Measurements from ENCODE around the gene RSBN1L.
"Not testable (repeated sequence)": the region's sequence is repeated elsewhere in the genome, so short reads cannot be mapped to it uniquely, and the experiment has no call there.

RSBN1L gene

GRCh38 chr7:77778535-77778934, 82.3 kb downstream of the RSBN1L start:
- no peak for FAIRE-seq

- no peak for FAIRE-seq
Observed at GRCh38 chr7:77782383-77782782, 86.1 kb downstream of the RSBN1L start.

- no peak for FAIRE-seq
Observed at GRCh38 chr7:77783111-77783510, 86.9 kb downstream of the RSBN1L start.

DNA sequence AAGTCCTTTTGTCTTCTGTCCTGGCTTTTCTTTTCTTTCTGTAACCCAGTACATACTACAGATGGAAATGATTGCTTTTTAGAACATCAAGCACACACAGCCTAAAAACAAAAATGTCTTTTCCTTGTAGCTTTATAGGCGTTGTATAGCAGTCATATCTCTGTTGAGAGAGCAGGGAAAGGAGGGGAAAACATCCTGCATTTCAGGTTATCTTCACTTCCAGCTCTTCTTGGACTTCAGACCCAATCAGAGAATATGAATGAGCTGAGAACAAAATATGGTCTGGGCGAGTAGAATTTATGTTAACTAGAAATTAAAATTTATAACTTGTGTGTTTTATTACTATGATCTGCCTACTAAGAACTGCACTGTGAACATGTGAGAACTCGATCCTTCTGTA, 87.3 kb downstream of the RSBN1L start:
- FAIRE-seq: no peak

GRCh38 chr7:77784426-77784825, 88.2 kb downstream of the RSBN1L start:
- FAIRE-seq: not testable (repeated sequence)

- no peak for FAIRE-seq
Observed at GRCh38 chr7:77786018-77786417, 89.8 kb downstream of the RSBN1L start.

- FAIRE-seq: no peak
Observed at GRCh38 chr7:77786741-77787140, 90.5 kb downstream of the RSBN1L start.

DNA sequence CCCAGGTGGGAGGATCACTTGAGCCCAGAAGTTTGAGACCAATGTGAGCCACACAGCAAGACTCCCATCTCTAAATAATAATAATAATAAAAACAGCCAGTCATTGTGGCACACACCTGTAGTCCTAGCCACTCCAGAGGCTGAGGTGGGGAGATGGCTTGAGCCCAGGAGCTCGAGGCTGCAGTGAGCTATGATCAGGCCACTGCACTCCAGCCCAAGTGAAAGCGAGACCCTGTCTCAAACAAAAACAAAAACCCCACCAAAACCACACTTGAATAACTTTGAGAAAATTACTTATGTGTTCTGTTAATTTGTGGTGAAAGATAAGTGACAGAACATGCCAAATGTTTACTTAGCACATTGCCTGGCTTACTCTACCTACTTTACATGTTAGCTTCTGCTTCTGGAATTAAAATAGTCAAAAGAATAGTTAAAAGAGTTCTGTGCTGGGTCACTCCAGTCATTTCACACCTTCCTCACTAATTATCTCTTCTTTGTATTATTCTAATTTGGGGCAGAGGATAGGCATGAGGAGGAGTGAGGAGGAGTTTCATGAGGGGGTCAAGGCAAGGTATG, 92.2 kb downstream of the RSBN1L start:
- no peak for FAIRE-seq

DNA sequence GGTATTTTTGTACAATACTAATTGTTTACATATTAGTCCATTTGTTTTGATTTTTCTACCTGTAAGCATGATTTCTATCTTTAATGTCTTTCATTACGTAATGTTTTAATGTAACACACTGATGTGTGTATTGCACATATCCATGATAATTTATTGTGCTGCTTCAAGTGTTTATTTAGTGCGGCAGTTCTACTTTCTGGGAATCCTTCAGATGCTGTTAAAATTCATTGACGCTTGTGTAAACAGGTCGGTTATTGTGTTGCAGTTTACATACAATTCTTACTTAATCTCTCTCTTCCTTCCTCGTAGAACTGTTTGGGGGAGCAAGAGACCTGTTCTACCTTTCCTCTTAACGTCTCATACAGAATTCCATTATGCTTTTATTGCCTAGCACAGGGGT, 95.1 kb downstream of the RSBN1L start:
- FAIRE-seq: no peak

DNA sequence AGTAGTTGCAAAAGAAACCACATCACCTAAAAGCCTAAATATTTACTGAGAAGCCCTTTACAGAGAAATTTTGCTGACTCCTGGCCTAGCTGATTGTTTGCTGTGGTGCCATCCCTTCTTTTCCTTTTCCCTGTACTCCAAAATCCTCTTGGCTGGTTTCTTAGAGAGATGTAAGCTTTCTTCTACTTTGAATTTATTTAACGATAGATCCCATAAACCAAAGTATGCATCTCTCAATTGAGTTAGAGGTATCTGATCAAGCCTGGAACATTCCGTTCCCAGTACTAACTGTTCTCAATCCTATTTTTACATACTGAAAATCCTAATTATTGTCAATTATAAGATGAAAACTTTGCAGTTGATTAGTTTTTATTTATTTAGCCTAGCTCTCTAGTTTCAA, 95.7 kb downstream of the RSBN1L start:
- no peak for FAIRE-seq

DNA sequence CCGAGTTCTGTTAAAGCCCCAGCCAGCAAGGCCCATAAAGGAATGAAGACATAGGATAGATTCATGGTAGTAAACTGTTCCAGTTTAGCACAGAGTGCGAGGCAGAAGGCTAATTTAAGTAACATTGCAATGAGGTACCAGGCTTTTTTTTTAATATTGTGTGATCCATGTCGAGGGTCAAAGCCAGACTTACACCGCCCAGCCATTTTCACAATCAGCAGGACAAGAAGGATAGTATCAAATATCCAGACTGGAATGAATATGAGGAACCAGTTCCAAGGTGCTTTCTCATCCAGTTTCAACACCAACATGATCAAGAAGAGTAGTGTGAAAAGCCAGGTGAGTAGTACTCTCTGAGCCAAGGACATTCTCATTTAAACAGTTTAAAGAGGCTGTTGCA, 97.7 kb downstream of the RSBN1L start:
- no peak for FAIRE-seq

GRCh38 chr7:77796109-77796508, 99.8 kb downstream of the RSBN1L start:
- no peak for FAIRE-seq

DNA sequence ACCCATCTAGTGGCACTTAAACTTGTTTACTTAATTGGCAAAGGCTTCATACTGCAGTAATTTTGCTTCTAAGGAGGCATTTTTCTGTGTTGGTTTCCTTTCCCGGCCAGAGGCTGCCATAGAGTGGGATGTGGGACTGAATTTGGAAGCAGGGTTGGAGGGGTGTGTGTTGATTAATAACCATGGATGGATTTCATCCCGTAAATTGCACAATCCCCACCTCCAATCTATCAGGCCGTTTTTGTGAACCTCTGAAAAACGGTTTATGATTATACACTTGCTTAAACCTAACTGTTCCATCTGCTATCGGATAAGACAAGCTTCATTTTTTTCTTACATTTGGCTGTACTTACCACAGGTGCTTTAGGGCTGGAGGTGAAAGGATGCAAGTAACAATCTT, 100.7 kb downstream of the RSBN1L start:
- FAIRE-seq: no peak

DNA sequence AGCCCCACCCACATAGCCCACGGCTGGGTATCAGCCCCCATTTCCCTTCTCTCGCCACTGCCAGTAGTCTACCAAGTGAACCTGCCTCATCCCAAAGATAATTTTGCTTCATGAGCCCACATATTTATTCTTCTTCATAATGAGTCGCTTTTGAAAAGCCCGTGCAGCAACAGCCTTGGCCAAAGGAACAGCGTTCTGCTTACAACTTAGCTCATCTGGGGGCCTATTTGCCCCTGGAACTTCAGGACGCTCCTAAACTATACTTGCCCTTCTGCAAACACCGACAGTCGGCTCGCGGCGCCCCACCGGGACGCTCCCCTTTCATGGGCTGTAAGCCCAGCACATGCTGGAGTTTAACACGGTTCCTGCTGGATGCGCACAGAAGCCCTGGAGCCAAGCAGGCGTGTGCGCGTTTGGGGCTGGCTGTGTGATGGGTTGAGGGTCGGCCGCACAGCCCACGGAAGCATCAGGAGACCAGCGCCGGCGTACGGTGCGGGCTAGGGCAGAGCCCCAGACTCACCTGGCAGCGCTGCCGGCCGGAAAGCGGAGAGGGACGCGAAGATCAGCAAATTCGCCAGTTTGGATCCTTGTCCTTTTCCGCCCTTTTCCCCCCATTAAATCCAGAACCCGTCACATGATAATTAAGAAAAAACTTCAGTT, 101.6 kb downstream of the RSBN1L start:
- no peak for FAIRE-seq

DNA sequence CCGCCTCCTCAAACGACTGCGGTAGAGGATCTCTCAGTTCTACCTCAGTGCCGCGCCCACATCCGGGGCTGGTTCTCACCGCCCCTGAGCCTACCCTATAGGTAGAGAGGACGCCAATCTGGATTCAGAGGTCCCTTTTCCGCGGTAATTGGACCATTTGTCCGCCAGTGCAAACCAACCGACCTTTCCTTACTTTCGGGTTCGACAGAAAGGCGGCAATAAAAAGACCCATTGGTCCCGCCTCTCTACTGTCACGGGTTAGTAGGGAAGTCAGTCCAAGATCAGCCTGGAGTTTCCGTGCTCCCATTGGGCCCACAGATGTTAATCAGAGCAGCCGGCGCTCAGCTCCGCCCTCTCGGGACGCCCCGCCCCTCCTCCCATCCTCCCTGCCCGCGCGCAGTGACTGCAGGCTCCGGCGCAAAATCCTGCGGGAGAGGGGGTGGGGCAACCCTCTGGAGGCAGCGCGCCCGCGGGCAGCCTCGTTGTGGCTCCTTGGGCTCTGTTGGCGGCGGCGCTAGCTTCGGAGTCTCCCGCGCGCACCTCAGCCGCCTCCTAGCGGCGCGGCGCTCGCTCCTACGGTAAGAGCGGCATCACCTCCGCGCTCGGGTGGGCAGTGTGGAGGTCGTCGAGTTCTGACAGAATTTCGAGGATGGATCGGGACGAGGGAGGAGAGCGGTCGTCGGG, 102.3 kb downstream of the RSBN1L start, which contains the start of the genes PHTF2 and TMEM60:
Gene PHTF2 (plus strand): TSS at position 380 of the 684 bp plus-strand sequence.
Gene TMEM60 (minus strand): TSS at position 41 of the 684 bp plus-strand sequence. CDS start 4,061 bp downstream, outside the sequence.
- peak; percentile 95 for FAIRE-seq

DNA sequence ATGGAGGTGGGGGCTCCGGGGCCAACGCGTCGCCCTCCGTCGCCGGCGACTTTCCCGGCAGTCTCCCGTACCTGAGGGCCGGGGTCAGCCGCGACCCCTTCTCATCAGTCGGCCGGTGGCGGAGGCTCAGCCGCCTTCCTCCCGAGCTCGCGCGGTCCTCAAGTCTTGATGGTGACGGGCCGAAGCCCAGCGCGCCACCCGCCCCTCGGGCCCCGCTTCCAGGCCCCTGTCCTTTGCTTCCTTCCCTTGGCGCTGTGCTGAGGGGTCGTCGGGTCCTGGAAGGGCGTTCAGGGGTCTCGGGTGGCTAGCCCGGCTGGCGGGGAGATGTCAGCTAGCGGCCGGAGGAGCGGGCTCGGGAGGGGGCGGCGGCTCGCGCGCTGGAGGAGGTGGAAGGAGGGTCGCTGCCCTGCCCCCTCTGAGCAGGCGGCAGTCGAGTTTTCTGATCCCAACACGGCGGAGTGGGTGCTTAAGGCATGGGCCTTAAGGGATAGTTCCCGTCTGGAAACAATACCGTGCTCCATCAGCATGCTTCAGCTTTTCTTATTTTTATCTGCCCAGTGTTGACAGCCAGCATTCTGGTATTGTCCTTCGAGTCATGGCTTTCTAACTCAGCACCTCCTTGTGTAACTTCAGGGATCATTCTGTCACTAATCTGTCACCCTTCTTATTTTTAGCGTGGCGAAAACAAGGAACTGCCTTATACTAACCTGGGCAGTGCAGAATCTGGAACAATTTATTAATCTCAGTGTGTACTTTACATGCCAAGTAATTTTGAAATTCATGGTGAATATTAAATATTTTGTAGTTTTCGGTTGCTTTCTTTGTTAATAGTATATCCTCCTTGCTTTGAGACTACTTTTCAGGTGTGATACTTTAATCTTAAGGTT, 103.1 kb downstream of the RSBN1L start:
- no peak for FAIRE-seq

DNA sequence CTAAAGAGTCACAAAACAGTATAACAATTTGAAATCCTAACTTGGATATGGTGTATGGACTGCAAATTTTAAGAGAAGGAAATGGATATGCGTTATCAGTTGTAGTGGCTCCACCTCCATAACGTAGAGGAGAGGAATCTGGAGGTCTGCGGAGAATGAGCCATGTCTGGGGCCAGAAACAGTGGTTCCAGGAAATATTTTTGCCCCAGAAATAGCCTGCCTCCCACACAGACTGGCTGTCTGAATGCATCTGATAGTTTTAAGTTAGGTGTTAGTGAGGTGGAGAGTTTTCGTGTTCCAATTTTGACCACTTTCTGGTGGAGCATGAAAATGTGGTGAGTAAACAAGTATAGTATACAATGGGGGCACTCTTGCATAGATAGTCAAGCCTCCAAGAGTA, 103.9 kb downstream of the RSBN1L start:
- no peak for FAIRE-seq

DNA sequence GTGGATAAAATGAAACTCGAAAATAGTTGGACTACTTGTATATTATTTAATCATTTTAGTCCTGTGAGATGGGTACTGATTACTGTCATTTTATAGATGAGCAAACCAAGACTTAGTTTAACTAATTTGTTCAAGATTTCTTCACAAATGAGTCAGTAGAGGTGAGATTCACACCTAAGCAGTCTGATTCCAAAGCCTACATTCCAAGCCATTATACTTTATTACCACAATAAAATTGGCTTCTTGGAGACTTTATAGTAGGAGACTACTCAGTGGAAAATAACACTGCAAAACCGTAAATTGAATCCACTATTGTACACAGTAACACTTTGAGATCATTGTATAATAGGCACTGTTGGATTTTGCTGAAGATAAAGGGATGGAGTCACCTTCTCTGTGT, 104.5 kb downstream of the RSBN1L start:
- no peak for FAIRE-seq

DNA sequence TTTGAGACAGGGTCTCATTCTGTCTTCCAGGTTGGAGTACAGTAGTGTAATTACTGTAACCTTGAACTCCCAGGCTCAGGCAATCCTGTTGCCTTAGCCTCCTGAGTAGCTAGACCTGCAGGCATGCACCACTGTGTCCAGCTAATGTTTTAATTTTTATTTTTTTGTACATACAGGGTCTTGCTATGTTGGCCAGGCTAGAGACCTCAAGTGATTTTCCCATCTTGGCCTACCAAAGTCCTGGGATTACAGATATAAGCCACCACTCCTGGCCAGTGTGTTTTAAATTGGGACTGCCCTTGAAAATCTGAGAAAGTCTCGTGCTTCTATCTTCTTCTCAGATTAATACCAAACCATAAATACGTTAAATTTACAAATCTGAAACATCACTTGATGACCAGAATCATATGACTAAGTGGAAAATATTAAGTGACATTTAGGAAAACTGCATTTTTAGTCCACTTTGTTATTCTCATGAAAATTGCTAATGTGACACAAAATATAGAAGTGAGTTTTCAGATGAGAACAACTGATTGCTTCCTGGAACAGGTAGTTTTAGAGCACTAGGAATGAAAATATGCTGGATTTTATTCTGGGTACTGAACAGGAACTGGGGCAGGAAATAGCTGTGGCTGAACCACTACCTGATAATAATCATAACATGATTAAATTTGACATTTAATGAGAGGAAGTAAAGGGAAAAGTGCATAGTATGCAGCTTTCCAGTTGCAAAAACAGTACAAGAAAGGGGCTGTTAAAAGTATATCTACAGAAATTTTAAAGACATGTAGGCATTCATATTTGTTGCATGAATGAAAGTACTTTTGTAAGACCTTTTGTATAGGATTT, 106.5 kb downstream of the RSBN1L start:
- no peak for FAIRE-seq

DNA sequence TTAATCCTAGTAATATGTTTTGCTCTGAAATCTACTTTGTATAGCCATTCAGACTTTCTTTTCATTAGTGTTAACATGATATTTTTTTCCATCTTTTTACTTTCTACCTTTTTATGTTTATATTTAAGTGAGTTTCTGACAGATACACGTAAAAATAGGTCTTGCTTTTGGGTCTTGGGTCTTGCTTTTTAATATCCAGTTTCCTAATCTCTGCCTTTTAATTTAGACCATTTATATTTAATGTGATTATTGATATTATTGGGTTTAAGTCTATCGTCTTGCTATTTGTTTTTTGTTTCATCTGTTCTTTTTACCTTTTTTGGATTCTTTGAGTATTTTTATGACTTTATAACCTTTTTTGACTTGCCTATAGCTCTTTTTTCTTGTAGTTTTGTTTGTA, 110.2 kb downstream of the RSBN1L start:
- FAIRE-seq: no peak

DNA sequence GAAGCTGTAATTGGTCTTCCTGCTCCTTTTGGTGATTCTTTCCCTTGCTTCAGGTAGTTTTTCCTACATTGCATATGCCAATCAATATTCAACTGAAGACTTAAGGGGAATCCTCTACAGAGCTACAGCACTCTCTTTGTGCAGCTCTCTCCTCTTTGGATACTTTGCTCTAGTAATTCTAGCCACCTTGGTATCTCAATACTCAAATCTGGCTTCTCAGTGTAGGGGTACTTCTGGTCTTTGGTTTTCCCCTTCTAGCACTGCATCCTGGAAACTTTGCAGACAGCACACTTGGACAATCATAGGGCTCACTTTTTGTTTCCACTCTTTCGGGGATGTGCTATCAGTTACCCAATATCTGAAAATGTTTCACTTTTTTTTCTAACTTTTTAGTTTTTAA, 112.3 kb downstream of the RSBN1L start:
- FAIRE-seq: no peak

Data from TTC549 (cell line).